ENCODE measurements around the gene KCNH5.

- TF ChIP-seq, protein P1, sequence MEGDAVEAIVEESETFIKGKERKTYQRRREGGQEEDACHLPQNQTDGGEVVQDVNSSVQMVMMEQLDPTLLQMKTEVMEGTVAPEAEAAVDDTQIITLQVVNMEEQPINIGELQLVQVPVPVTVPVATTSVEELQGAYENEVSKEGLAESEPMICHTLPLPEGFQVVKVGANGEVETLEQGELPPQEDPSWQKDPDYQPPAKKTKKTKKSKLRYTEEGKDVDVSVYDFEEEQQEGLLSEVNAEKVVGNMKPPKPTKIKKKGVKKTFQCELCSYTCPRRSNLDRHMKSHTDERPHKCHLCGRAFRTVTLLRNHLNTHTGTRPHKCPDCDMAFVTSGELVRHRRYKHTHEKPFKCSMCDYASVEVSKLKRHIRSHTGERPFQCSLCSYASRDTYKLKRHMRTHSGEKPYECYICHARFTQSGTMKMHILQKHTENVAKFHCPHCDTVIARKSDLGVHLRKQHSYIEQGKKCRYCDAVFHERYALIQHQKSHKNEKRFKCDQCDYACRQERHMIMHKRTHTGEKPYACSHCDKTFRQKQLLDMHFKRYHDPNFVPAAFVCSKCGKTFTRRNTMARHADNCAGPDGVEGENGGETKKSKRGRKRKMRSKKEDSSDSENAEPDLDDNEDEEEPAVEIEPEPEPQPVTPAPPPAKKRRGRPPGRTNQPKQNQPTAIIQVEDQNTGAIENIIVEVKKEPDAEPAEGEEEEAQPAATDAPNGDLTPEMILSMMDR (conservative IDR thresholded peaks at IDR 0.05; ENCODE audit: low read length), result no peak
- TF ChIP-seq EZH2phosphoT487 (IDR thresholded peaks at IDR 0.05; ENCODE audit: borderline replicate concordance, low read depth, low read length), result no peak
Observed at GRCh38 chr14:62696929-62697328, 348.3 kb downstream of the KCNH5 start.

Measured in OCI-LY7 (cell line).